ENCODE data around the gene EIF4B. TPM values are rescaled to one million over a fixed set of nuclear protein-coding genes. Genes with fewer than 3 reads are reported as not detected.
A peak's percentile ranks its signal among the peaks of the same experiment; 100 is the strongest.

The EIF4B gene
- total RNA-seq, 4 donors from 2014 or later: 400 to 648 (median 576) TPM

DNA sequence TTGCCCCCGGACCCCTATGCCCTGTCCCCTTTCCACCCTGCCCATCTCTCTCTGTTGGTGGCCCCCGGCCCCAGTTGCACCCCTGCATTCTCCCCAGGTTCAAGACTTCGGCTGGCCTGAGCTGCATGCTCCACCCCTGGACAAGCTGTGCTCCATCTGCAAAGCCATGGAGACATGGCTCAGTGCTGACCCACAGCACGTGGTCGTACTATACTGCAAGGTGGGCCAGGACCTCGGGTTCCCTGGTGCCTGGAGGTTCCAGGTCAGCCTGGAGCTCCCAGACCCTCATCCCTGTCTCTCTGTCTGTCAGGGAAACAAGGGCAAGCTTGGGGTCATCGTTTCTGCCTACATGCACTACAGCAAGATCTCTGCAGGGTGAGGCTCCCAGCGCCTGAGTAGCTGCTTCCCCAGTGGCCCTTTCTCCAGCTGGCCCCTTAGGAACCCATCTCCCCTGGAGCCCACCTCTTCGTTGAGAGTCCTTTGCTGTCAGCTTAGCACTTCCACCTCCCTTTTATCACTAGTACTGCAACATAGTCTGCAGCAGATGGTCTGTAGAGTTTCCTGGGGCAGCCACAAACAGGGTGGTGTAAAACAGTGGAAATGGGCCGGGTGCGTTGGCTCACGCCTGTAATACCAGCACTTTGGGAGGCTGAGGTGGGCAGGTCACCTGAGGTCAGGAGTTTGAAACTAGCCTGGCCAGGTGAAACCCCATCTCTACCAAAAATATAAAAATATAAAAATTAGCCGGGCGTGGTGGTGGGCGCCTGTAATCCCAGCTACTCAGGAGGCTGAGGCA, 49.4 kb downstream of the EIF4B start:
- Histone ChIP-seq H3K27me3 (no peaks in the 10 kb centered on the region), H3K9me3 (no peaks in the 10 kb centered on the region), H3K4me3 (no peak overlapping the region), H3K36me3 (peaks cover 19 to 85% (median 60%) of the 10 kb centered on the region in 4 donors), H3K27ac (replicated peaks in 1 of 4) (peak overlapping the region; percentile 10 to 99 (median 98)), H3K4me1 (peaks cover 74 to 96% (median 94%) of the 10 kb centered on the region in 4 donors)
- intact Hi-C loops (cut with DNase I): no loop called here
- DNase-seq (ENCODE audit: extremely low spot score): no peak
- 80% methylated on average over 10 of the region's 15 CpGs for WGBS
- TF ChIP-seq POLR2AphosphoS5 (IDR thresholded peaks at IDR 0.05): no peak
- TF ChIP-seq EP300 (IDR thresholded peaks at IDR 0.05): no peak
- no peak for TF ChIP-seq POLR2A (IDR thresholded peaks at IDR 0.05; ENCODE audit: low read depth)
- TF ChIP-seq CTCF (IDR thresholded peaks at IDR 0.05): no peak

DNA sequence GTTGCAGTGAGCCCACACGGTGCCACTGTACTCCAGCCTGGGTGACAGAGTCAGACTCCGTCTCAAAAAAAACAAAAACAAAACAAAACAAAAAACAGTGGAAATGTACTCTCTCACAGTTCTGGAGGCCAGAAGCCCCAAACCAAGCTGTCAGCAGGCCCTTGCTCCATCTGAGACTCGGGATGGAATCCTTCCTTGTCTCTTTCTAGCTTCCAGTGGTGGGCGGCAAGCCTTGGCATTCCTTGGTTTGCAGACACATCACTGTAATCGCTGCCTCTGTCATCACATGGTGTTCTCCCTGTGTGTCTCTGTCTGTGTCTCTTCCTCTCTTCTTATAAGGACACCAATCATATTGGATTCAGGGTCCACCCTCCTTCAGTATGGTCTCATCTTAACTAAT, 50.0 kb downstream of the EIF4B start:
- peak overlapping the region in 3 of 4 donors; percentile 19 to 99 (median 30) for H3K27ac ChIP-seq (replicated peaks in 1 of 4)
- peaks cover 80 to 96% (median 94%) of the 10 kb centered on the region in 4 donors for H3K4me1 ChIP-seq
- no peaks in the 10 kb centered on the region for H3K27me3 ChIP-seq
- intact Hi-C loops (cut with DNase I): no loop called here
- 71% methylated on average over 5 of the region's 5 CpGs for WGBS
- H3K36me3 ChIP-seq: peaks cover 19 to 91% (median 66%) of the 10 kb centered on the region in 4 donors
- TF ChIP-seq EP300 (IDR thresholded peaks at IDR 0.05) (no peak), POLR2A (IDR thresholded peaks at IDR 0.05; ENCODE audit: low read depth) (no peak), POLR2AphosphoS5 (IDR thresholded peaks at IDR 0.05) (no peak), CTCF (IDR thresholded peaks at IDR 0.05) (no peak)
- H3K4me3 ChIP-seq: no peak overlapping the region
- H3K9me3 ChIP-seq: no peaks in the 10 kb centered on the region
- no peak for DNase-seq (ENCODE audit: extremely low spot score)

GRCh38 chr12:53056901-53057300, 50.6 kb downstream of the EIF4B start:
- DNase-seq (ENCODE audit: extremely low spot score): no peak
- Histone ChIP-seq H3K36me3 (peaks cover 19 to 93% (median 69%) of the 10 kb centered on the region in 4 donors), H3K27ac (replicated peaks in 1 of 4) (peak overlapping the region in 3 of 4 donors; percentile 3 to 99 (median 30)), H3K4me1 (peaks cover 80 to 96% (median 94%) of the 10 kb centered on the region in 4 donors), H3K9me3 (no peaks in the 10 kb centered on the region), H3K27me3 (no peaks in the 10 kb centered on the region), H3K4me3 (no peak overlapping the region)
- TF ChIP-seq POLR2A (IDR thresholded peaks at IDR 0.05; ENCODE audit: low read depth) (no peak), CTCF (IDR thresholded peaks at IDR 0.05) (no peak), POLR2AphosphoS5 (IDR thresholded peaks at IDR 0.05) (no peak), EP300 (IDR thresholded peaks at IDR 0.05) (no peak)
- WGBS: 91% methylated on average over 7 of the region's 7 CpGs
- intact Hi-C loops (cut with DNase I): no loop called here

DNA sequence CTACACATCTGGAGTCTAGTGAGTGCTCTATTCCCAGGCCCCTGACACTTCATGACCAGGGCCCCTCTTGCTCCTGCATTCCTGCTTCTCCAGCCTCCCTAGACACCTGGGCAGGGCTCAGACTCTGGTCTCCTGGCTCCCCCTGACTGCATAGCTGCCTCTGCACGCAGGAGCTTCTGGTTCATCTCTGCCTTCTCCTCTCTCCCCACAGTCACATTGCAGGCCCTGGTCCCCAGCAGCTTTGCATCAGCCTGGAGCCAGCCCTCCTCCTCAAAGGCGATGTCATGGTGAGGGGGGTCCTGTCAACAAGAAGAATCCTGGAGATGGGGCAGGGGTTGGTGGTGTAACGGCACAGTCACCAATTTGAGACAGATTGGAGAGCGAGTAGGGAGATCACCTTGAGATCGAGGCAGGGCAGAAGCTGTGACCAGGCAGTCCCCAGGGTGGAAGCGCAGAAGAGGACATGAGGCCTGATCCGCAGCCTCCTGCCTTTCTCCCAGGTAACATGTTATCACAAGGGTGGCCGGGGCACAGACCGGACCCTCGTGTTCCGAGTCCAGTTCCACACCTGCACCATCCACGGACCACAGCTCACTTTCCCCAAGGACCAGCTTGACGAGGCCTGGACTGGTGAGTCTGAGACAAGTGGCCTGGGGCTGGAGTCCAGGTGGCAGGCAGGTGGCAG, 51.7 kb downstream of the EIF4B start:
- H3K27ac ChIP-seq (replicated peaks in 1 of 4): peak overlapping the region in 3 of 4 donors; percentile 82 to 95 (median 83)
- peaks cover 80 to 96% (median 94%) of the 10 kb centered on the region in 4 donors for H3K4me1 ChIP-seq
- H3K27me3 ChIP-seq: no peaks in the 10 kb centered on the region
- no peaks in the 10 kb centered on the region for H3K9me3 ChIP-seq
- no peak overlapping the region for H3K4me3 ChIP-seq
- peaks cover 19 to 98% (median 78%) of the 10 kb centered on the region in 4 donors for H3K36me3 ChIP-seq
- 81% methylated on average over 10 of the region's 13 CpGs for WGBS
- intact Hi-C loops (cut with DNase I): no loop called here
- no peak for TF ChIP-seq EP300 (IDR thresholded peaks at IDR 0.05)
- no peak for TF ChIP-seq CTCF (IDR thresholded peaks at IDR 0.05)
- TF ChIP-seq POLR2A (IDR thresholded peaks at IDR 0.05; ENCODE audit: low read depth): no peak
- peak in 1 of 2 donors; percentile 32 for TF ChIP-seq POLR2AphosphoS5 (IDR thresholded peaks at IDR 0.05)
- no peak for DNase-seq (ENCODE audit: extremely low spot score)

Measured in esophagus muscularis mucosa (tissue), 4 donors.